ENCODE measurements around the gene DAD1.

Gene DAD1

DNA sequence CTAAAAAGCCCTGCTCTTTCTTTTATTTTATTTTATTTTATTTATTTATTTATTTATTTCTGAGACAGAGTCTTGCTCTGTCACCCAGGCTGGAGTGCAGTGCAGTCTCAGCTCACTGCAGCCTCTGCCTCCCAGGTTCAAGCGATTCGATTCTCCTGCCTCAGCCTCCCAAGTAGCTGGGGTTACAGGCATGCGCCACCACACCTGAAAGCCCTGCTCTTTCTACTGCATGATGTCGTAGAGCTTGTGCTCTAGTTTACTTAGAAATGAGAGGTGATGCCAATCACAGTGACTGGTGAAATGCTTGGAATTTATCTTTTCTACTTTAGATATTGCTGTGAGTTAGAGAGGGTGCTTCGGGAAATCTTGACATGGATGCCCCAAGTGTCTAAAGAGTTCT lies 54.5 kb downstream of the DAD1 start:
- DNase-seq = no peak

DNA sequence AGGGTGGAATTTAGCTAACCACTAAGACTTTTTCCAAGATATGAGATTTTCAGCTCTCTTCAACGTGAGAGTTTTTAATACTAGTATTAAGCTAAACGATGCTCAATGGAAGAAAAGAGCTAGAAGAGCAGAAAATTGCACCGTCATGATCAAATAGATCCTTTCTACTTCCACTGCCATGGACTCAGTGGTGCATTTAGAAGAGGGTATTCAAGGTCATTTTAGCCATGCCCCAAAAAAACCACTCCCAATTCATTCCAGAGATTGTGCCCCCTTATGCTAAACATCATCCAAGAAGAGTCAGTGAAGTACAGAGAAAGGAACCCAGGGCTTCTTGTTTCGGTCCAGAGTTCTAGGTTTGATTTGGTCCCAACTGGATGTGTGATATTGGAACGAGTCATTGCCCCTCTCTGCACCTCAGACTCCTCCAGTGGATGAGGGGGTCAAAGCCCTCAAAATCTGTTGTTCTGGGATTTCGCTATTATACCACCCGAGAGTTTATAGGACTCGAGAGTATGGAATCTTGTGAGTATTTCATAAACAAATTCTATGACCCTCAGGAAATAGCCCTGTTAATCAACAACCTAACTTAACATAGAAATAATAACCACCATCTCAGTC lies 55.2 kb downstream of the DAD1 start:
- no peak for DNase-seq

DNA sequence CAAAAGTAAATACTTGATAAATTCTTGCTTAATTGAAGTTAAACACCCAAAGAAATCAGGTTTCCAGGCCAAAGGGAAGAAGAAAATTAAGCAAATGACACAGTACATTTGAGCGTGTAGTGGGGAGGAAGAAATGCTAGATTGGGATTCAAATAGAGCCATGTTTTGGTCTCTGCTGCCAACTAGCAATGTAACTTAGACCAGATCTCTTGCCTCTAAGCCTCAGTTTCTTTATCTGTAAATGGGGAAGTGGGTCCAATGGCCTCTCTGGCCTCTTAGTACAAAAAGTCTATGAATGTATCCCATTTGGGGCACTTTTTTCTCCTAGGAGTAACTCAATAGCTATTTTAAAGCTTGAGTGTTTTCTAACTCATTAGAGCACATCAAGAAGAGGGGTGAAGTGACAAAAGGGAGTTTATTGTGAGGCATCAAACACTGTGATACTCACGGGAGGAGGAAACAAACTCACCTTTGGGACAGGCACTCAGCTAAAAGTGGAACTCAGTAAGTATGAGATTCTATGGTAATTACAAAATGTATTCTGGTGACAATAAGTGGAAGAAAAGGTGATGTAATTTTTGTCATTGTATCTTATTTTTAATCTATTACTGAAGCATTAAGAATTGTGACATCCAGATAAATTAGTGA lies 55.8 kb downstream of the DAD1 start:
- DNase-seq = no peak

DNA sequence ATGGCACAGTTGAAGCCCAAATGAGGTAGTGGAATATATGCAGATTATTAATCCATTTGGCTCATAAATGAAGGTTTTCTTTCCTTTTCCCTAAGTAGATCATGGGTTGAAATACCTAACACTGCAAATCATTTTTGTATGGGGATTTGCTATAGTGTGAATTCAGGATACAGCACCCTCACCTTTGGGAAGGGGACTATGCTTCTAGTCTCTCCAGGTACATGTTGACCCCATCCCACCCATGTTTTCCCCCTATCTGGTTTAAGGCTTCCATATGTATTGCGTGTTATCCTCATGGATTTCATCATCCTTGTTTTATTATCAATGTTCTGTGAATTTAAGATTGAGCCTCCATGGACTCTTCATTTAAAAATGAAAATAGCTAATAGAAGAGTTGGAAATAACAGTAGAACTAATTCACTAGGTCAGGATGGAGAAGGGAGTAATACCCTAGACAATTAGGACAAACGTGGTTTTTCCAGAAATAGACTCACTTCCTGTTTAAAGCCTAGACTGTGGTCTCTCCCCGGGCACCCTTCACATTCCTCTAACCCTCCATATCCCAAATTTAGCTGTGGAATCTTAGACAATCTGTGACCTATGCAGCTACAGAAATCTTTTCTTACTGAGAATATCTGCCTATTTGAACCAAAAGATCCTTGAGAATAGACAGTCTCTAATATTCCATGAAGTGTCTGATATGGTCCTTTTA lies 56.5 kb downstream of the DAD1 start:
- no peak for DNase-seq

DNA sequence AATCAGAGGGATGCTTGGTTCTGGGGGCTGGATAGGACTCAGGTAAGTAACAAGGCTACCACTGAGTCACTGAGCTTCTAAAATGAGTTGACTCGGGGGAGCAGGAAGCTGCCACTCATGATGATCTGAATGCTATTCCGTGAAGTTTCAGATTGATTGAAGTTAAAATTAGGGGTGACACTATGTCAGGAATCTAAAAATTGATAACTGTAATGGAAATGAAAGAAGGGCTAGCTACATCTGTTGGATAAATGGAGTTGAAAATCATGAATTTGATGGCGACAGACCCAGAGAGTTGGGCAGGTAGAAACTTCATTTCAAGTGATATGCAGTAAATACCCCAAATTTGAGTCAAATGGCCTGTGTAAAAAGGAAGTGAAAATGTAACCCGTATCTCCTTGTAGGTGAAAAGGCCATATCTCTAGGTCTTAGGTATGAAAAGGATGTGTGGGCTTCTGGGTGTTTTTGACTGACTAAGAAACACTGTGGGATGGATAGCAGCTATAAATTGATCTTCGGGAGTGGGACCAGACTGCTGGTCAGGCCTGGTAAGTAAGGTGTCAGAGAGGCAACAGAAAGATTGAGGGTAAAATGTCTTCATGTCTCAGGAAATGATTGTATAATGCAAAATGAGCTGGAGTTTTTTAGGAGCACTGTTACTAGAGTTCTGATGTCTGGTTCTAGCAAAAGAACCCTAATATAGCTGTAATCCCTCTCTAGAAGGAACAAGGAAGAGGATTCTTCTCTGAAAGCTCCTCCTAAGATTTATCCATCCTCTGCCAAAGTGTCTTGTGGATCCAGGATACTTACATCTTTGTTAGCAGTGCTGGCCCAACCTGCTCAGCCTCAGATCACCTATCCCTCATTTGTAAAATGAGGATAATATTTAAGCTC lies 57.3 kb downstream of the DAD1 start:
- DNase-seq = peak; percentile 54

DNA sequence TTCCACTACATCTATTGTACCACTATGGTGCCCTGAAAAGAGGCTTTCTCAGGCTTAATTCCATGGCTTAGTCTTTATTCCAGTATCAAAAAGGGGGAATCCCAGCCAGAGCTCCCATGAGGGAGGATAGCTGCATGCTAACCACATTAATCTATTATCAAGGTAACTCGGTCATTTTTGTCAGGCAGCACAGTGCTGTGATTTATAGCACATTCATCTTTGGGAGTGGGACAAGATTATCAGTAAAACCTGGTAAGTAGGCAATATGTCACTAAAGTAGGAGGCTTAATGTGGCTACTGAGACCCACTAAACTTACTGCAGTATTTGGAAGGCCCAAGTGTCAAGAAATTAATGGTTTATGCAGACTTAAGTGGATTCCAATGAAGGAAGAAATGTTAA lies 58.9 kb downstream of the DAD1 start:
- no peak for DNase-seq

DNA sequence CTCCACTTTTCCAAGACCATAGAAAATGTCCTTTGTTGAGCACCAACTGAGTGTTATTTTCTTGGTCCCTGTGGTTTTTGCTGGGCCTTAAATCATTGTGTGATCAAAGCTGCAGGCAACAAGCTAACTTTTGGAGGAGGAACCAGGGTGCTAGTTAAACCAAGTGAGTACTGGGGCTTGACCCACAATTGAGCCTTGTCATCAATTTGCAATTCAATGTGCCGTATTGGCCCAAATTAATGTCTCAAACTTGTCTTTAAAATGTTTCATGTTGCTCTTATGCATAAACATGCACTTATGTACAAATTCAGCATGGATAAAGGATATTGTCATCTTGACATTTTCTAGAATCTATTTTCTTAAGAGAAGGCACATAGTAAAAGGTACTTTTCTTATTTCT lies 62.3 kb downstream of the DAD1 start:
- DNase-seq = no peak

DNA sequence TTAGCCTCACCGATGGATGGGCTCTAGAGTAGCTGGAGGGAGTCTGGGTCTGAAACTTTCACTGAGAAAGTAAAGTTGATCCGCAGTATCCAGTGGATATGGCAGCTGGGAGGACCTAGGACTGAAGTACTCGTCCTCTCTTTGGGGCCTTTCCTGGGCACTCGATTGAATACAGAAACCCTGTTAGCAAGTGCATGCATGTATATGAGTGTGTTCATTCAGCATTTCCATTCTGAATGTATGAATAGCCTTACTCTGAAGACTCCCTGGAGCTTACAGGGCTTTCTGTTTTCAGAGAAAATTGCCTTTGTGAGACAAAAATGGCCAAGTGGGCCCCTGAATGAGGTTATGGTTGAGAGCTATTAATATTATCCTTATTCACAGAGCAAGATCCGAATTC lies 62.8 kb downstream of the DAD1 start:
- DNase-seq = no peak

DNA sequence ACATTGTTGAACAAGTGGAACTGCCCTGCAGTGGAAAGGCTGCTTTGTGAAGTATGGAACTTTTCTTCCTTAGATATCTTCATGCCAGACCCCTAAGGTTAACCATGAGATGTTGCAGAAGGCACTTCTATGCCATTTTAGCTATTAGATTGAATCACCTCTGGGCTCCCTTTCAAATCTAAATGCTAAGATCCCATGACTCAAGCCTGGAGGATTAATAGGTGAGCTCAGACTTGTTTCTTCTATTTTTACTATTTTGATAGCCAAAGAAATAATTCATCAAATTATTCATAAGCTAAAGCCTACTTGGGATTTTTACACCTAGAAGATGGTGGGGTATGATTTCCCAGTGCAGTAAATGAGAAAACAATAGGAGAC lies 64.3 kb downstream of the DAD1 start:
- no peak for DNase-seq

DNA sequence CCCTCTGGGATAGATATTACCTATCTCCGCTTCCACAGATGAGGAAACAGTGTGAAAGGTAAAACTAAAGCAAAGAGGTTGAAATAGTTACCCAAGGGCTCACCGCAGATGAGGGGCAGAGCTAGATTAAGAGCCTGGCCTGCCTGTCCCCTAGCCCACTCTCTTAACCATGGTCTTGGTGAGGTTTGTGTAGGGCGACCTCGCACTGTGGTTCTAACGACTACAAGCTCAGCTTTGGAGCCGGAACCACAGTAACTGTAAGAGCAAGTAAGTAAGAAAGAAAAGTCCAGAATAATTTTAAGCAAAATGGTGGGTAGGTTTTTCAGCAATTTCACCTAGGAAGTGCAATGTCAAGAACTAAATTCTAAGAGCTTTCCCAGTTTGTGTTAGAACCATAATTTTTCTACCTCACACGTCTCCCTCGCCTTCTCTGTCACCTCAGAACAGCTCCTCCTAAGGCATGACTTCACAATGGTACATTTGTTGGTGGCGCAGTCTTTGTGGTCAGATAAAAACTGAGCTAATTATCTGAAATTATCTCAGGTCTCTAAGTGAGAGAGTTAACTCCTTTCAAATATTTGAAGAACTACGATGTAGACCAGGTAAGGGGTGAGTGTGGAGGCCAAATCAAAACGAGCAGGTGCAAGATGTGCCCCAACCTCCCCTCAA lies 64.8 kb downstream of the DAD1 start:
- DNase-seq = peak; percentile 58

DNA sequence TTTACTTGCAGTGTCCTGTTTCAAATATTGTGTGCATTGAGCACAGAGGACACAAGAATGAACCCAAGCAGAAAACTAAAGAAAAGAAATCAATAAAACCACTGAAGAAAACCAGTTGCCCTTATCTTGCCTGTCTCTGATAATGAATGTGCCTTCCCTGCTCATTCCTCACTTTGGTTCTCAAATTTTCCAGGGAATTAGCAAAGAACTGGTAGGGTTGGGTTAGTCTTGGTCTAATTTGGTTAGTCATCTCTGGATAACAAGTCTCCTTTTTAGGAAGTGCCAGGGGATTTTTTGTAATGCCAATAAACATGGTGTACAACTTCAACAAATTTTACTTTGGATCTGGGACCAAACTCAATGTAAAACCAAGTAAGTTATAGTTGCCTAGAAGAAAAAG lies 65.7 kb downstream of the DAD1 start:
- no peak for DNase-seq

DNA sequence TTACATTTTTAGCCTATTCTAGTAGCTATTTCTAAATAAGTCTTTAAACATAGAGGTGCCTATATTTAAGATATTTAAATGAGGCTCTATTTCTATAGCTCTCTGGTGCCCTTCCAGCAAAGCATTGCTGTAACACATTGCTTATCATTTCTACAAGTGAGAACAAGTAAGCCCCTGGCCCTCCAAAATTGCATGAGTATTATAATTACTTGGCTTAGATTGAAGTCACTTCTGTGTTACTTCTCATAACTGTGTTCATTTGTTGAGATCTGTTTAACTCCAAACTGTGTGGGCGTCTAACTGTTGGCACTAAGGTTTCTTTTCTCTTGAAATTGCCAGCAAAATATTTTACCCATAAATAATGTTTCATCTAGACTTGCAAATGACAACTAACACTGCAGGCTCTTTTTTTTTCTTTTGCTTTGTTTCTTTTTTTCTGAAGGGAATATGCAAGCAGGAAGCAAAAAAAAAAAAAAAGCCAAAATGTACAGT lies 66.5 kb downstream of the DAD1 start:
- DNase-seq = no peak

DNA sequence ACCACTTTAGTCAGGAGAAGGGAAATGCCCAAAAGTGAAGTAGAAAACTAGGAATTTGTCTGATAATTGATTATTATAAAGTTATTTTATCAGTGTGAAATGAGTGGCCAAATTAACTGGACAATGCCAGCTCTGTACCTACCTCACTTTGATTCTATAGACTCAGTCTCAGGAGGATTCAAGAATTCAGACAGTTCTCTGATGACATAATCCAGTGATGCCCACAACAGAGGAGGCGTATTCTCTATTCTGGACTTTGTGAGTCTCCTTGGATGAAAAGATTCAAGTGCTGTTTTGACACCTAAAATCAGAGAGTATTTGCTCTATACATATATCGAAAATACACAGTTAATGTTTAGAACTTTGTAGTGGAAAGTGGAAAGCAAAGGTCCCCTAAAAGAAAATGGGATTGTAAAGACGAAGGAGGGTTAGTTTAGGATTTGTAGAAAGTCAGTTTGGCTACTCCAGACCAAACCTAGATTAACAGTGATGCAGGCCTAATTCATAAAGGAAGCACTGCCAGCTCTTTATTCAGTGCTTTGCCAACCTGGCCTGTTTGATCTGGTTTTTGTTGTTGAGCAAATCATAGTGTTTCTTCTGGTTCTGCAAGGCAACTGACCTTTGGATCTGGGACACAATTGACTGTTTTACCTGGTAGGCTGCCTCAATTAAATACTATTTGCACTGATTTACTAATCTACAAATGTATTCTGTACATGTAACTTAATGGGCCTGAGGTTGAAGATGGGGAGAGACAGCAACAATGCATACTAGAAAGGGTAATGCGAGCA lies 67.4 kb downstream of the DAD1 start:
- DNase-seq = no peak

DNA sequence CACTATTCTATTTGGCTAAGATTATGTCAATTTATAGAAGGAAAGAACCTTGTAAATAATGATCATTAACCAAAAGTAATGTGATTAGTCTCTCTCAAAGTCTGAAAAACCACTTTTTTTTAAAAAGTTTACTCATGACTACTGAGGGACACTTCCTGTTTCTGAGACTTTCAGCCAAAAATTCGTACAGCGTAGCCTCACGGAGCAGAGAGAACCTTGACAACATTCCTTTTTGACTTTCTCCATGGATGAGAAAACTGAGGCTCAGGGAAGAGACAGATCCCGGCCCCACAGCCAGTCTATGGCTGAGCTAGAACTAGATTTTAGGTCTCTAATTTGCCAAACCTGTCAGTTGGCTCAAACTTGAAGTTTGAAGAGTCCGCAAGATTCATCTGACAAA lies 68.2 kb downstream of the DAD1 start:
- DNase-seq = no peak

DNA sequence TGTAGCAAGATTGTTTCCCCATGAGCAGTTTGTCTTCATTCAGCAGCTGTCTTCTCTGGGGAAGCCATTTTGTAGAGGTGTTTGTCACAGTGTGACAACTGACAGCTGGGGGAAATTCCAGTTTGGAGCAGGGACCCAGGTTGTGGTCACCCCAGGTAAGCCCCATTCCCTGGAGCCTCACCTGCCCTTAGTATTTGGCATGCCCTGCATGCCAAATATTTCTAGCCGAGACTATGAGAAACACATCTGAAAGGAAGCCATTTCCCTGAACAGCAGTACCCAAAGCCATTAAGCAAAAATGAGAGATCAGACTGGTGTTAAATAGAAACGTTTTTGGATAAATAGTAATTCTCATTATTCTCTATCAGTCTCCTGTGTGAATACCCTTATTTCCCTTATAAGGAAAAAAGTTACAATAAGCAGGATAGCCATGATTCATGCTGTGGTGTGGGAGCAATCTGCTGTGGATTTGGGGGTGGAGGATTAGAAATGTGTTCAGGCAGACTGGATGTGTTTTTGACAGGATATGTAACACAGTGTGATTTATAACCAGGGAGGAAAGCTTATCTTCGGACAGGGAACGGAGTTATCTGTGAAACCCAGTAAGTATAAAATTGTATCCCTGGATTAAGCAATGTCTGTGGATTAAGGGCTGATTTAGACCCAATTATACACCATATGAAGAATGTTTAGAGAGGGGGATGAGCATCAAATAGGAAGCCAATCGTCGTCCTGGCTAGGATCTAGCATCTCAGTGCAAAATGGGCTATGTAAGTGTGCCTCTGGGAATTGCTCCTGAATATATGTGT lies 68.9 kb downstream of the DAD1 start:
- no peak for DNase-seq

DNA sequence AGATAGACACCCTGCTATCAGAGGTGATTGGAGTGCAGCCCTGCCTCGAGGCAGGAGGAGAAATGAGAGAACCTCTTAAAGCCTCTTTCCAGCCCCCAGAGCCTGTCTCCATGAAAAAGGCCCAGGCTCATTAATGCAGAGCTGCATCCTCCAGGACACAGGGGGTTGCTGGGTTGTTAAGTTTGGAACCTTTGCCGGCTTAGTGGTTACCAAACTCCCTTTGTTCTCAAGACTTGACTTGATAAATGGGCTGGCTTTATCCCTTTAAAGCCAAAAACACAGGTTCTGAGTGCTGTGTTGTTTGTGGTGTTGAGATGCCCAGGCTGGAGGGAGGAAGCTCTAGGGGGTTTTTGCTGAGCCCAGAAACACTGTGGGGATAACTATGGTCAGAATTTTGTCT lies 71.0 kb downstream of the DAD1 start:
- DNase-seq = no peak

DNA sequence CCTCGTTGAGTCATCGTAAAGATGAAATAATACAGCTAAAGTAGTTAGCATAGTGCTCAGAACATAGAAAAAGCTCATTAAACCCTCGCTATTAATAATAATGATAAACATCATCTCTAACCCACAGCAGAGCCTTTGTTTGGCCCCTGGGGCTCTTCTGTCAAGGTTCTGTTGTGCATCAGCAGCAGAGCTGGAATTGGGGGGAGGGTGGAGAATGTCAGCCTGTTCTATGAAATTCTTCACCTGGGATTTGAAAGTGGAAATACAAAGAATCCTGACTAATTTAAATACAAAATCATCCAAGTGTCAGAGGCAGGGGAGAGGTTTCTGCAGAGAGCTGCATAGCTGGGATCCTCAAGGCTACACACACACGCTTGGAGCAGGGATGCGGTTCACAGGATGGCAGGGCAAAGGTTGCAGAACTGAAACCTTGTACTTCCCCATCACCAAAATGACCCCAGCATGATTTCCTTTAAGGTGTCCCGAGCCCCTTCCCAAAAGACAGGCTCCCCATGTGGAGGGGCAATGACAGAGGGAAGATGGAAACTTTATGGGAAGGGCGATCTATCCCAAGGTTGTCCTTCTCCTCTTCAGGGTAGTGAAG lies 71.8 kb downstream of the DAD1 start:
- no peak for DNase-seq

DNA sequence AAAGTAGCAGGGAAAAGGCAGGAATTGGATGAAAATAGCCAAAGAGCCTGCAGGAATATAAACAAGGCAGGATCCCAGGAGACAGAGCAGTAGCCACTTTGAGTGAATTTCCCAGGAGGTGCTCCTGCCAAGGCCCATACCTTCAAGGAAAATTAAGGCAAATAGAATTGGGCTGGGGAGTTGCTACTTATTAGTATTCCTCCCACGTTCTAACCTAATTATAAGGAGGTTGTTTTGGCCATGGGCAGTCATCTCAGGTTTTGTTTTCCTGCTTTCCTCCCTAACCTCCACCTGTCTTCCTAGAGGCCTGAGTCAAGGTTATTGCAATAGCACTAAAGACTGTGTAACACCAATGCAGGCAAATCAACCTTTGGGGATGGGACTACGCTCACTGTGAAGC lies 73.1 kb downstream of the DAD1 start:
- no peak for DNase-seq

Measured in CD4-positive, alpha-beta T cell treated with Interleukin-17A for 1 hour (primary cell).